ENCODE data around the gene ANKRD36B.
"Not testable (repeated sequence)": the region's sequence is repeated elsewhere in the genome, so short reads cannot be mapped to it uniquely, and the experiment has no call there.

The ANKRD36B gene

DNA sequence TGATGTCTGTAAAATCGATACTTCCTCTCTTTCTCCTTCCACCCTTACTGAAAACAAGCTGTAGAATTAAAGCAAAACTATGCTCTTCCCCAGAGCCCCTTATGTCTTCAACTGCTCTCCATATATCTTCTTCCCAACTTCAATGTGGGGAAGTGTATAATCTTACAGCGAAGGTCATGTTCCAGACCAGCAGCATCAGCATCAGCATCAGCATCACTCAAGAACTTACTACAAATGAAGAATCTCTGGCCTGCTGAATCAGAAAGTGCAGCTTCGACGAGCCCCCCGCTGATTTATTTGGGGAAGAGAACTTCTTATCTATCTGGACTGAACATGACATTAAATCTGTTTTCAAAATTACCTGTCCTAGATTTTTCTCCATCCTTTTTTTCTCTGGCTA is 40.6 kb downstream of the ANKRD36B start:
- DNase-seq (ENCODE audit: low read depth in 2 of 2), result not testable (repeated sequence)

- DNase-seq (ENCODE audit: low read depth in 2 of 2), result not testable (repeated sequence)
Measured at GRCh38 chr2:97548536-97548935, 41.1 kb downstream of the ANKRD36B start.

GRCh38 chr2:97546711-97547110 is 43.0 kb downstream of the ANKRD36B start:
- no peak for DNase-seq (ENCODE audit: low read depth in 2 of 2)

DNA sequence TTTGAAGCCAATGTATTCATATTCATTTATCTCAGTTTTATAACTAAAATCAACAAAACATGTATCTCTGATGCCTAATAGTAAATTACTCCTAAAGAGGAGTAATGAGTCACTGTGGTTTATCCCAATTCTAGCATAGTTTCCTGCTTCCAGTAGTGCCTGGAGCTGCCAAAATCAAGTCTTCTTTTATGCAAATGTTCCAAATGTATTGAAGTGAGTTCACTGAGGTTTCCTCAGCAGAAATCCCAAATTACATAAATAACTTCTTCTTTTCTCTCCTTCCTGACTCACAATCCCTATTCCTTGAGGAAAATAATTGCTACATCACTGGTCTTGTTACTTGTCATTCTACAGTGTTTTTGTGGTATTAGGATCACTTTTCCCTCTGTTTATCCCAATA is 44.8 kb downstream of the ANKRD36B start:
- not testable (repeated sequence) for DNase-seq (ENCODE audit: low read depth in 2 of 2)

- not testable (repeated sequence) for DNase-seq (ENCODE audit: low read depth in 2 of 2)
Measured at GRCh38 chr2:97525904-97526303, 63.8 kb downstream of the ANKRD36B start.

- not testable (repeated sequence) for DNase-seq (ENCODE audit: low read depth in 2 of 2)
Measured at GRCh38 chr2:97523816-97524215, 65.9 kb downstream of the ANKRD36B start.

DNA sequence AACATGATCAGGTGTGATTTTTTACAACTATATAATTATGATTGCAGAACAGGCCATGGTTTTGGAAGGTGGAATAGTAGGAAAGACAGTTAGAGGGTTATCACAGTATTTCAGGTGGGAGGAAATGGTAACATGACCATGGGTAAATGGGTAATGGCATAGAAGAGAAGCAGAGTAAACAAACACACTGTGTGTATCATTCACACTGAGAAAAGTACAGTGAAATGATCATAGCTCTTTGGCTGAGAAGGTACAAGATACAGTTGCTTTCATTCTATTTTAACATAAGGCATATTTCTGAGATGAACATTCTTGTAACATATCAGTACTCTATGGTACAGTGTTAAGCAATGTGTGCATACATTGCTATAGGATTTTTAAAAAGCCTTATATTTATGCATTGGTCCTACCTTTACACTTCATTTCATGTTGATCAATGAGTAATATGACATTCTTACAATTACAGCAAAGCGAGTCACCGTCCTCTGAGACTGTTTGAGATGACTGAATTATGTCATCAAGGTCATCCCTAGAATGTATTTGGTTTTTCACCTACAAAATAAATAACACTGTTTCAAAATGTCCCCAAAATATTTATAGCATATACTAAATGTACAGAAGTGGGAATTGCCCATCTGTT is 66.6 kb downstream of the ANKRD36B start:
- not testable (repeated sequence) for DNase-seq (ENCODE audit: low read depth in 2 of 2)

- DNase-seq (ENCODE audit: low read depth in 2 of 2), result not testable (repeated sequence)
Measured at GRCh38 chr2:97495651-97496050, 94.0 kb downstream of the ANKRD36B start.

- not testable (repeated sequence) for DNase-seq (ENCODE audit: low read depth in 2 of 2)
Measured at GRCh38 chr2:97490141-97490540, 99.5 kb downstream of the ANKRD36B start.

All from stimulated activated CD4-positive, alpha-beta T cell treated with anti-CD3 and anti-CD28 coated beads, Interleukin-1b, Interleukin-23, amount 100 ng/mL, for 4 hours (primary cell).